Endothelial cell of umbilical vein (primary cell): Measurements from ENCODE around the gene SPP1.

Experiments used
- JUN ChIP-seq: IDR thresholded peaks from 2 replicates; pipeline ENCODE4 v1.6.1; 2011; ENCODE audit warnings: borderline replicate concordance, low read depth; ENCODE audit not compliant: insufficient read length, insufficient read depth
- POLR2A ChIP-seq: IDR thresholded peaks from 2 replicates; pipeline ENCODE4 v1.6.1; 2012; ENCODE audit warnings: low read depth, mild to moderate bottlenecking, control low read depth, low read length
- POLR2AphosphoS5 ChIP-seq: IDR thresholded peaks from 2 replicates; pipeline ENCODE4 v1.6.1; 2012; ENCODE audit warnings: low read depth, mild to moderate bottlenecking, control low read depth, low read length, moderate library complexity; ENCODE audit not compliant: insufficient read depth
- TF ChIP-seq, protein P1 (sequence below), 2 donors: IDR thresholded peaks; 1 replicate in 1 of 2; 2 replicates in 1 of 2; pipeline ENCODE4 v1.5.1; 2011; ENCODE audit warnings: low read length in 2 of 2, mild to moderate bottlenecking in 2 of 2, moderate library complexity in 2 of 2, control low read depth in 1 of 2, inconsistent platforms in 1 of 2, low read depth in 1 of 2; ENCODE audit not compliant: insufficient read depth in 1 of 2; ENCODE audit errors: extremely low read depth in 1 of 2

DNA sequence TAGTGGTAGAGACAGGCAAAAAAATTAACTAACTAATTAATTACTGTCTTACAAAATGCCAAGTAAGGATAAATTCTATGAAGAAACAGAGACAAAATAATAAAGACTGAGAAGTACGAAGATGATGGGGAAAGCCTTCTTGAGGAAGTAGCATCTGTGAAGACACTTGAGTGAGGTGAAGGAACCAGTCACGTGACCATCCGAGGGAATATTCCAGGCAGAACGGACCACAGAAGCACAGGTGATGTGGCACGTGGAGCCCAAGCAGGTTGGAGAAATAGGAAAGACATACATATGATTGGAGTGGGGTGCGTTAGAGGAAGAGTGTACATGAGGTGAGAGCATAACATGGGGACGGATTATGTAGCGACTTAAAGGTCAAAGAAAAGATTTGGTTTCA is 30.5 kb upstream of the SPP1 start:
- TF ChIP-seq, protein P1, sequence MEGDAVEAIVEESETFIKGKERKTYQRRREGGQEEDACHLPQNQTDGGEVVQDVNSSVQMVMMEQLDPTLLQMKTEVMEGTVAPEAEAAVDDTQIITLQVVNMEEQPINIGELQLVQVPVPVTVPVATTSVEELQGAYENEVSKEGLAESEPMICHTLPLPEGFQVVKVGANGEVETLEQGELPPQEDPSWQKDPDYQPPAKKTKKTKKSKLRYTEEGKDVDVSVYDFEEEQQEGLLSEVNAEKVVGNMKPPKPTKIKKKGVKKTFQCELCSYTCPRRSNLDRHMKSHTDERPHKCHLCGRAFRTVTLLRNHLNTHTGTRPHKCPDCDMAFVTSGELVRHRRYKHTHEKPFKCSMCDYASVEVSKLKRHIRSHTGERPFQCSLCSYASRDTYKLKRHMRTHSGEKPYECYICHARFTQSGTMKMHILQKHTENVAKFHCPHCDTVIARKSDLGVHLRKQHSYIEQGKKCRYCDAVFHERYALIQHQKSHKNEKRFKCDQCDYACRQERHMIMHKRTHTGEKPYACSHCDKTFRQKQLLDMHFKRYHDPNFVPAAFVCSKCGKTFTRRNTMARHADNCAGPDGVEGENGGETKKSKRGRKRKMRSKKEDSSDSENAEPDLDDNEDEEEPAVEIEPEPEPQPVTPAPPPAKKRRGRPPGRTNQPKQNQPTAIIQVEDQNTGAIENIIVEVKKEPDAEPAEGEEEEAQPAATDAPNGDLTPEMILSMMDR (IDR thresholded peaks at IDR 0.05; ENCODE audit: extremely low read depth in 1 of 2, insufficient read depth in 1 of 2, low read depth in 1 of 2, low read length in 2 of 2), result no peak
- TF ChIP-seq JUN (no peak), POLR2AphosphoS5 (no peak), POLR2A (no peak)
